Inflammatory macrophage treated with lipopolysaccharide for 4 hours (primary cell): ENCODE data around the gene FXYD6.
"Not testable (repeated sequence)": the region's sequence is repeated elsewhere in the genome, so short reads cannot be mapped to it uniquely, and the experiment has no call there.

Source experiments
- DNase-seq: peaks from one replicate; pipeline ENCODE4 v3.0.0-alpha.2; 2020

Gene FXYD6, protein sequence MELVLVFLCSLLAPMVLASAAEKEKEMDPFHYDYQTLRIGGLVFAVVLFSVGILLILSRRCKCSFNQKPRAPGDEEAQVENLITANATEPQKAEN

DNA sequence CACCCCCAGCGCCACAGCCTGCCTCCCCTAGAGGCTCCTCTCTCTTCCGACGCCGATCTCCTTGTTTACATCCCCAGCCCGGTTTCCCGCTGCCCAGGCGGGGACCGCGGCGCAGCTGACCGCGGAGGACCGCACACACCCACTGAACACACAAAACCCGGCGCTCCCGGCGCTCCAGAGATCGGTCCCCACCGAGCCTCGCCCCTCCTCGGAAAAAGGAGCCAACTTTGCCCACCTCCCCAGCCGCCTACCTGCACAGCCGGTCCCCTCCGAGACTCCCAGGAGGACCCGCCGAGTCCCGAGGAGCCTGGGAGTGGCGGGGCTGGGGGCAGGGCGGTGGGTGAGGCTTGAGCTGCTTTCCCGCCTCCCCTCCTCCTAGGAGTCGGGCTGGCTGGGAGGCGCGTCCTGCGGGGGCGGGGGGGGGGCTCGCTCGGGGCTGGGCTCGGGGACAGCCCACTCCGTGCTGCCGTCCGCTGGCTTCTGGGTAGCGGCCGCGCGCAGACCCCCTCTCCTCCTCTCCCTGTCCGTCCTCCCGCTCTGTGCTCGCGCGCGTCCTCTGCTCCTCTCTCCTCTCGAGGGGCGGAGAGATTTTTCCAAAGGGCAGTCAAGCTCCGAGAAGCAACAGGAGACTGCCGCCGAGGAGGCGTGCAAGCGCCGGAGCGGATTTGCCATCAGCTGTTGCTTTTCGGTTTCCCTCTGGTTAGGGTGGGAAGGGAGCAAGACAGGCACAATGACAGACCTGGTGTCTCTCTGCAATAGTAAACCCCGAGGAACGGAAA is at the start of gene FXYD6:
Gene FXYD6 (minus strand): TSS at position 318 of the 779 bp plus-strand sequence. CDS start 33,882 bp downstream, outside the sequence.
- DNase-seq, result peak; percentile 18

DNA sequence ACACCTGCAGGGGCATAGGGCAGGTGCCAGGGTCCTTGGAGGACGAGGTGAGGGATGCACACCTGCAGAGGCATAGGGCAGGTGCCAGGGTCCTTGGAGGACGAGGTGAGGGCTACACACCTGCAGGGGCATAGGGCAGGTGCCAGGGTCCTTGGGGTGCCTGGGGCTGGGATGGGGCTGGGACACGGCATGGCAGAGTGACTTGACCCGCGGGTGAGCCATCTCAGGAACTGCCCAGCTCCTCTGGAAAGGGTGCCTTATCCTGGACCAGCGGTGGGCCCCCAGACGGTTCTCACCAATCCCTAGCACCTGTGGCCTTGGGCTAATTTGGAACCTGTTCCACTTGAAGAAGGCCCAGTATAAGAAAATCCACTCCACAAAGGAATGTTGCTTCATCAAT is 49.7 kb upstream of the FXYD6 start:
- DNase-seq, result not testable (repeated sequence)

DNA sequence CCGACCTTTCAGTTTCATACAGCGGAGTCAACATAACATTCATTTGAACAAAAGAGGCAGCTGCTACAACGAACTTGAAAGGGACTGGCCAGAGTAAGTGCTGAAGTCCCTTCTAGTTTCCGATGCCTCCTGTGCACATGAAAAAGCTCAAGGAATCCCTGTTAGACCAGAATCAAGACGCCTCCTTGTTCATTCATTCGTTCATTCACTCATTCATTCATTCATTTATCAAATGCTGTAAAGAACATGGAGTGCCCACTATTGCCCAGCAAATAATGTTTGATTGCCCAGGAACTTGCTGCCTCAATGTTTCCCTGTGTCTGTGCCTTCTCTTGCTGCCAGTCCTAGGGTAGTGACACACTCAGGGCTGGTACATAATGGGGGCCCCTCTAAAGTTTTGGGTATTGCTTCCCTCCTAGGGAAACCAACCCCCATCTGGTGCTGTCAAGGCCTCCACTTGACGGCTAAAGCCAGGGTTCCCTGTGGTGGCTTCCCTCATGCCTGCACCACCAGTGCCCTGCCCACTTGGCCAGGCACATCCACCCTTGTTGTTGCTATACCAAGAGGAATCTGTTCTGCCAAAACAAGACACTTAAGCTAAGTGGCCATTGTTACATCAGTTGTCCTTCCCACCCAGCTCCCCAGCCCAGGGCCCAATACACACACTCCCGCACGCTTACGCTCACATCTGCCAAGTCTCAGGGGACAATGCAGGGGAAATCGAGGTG is 48.9 kb upstream of the FXYD6 start:
- no peak for DNase-seq

DNA sequence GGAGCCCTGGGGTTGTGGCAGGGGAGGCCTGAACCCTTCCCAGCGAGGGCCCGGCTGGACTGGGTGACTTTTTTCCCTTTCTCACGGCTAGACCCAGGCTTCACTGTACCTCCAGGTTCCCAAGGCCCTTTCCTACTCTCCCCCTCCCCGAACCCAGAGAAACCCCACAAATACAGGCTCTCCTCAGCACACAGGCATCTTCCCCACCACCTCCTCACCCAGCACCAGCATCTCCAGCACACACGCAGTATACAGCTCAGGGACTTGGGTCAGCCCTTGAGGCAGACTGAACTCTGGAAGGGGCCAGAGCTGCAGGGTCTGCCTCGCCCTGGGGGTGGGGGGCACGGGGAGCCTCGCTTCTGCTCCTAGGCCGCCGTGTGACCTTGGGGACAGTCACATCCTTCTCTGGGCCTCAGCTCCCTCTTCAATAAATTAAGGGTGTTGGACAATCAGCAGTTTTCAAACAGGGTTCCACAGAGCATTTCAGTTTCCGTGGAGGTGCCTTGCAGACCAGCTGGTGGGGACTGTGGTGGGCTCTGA is 48.2 kb upstream of the FXYD6 start:
- DNase-seq, result no peak

DNA sequence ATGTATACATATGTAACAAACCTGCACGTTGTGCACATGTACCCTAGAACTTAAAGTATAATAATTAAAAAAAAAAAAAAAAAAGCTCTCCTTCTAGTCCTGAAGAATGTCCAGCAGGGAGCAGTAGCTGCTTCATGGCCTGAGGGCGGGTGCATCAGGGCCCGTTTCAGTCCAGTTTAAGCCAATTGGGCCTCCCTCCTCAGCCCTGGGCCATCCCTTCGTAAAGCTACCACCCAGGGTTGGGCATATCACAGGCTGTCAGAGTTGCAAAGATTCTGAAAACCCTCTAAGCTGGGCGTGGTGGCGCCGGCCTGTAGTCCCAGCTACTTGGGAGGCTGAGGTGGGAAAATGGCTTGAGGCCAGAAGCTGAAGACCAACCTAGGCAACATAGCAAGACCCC is 47.3 kb upstream of the FXYD6 start:
- no peak for DNase-seq

DNA sequence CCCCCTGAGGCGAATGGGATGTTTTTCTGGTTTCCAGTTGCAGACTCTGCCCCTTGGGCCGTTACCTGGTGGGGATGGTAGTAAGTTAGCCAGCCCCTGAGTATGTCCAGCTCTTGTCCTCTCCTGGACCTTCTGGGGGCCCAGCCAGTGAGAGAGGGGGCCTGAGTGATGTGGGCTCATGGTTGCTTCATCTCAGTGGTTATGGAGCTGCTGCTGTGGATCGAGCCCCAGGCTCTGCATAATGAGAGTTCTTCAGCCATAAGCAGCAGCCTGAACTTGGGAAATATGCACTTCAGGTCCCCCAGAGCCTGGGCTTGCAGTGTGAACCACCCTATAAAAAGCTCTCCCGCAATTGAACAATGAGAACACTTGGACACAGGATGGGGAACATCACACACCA is 46.8 kb upstream of the FXYD6 start:
- no peak for DNase-seq

DNA sequence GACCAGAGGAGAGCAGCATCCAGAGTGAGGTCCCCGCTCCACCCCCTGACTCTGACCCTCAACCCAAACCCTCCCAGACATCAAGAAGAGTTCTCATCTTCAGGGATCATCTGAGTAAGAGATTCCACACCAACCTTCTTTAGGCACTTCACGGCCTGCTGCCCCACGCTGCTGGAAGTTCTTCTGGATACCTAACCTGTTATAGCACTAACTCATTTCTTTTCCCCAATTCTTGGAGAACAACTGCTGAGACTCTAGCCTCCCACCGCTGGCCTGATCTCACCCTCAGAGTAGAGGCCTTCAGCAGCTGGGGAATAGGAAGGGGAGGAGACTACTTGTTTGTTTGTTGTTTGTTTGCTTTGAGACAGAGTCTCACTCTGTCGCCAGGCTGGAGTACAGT is 45.4 kb upstream of the FXYD6 start:
- DNase-seq, result no peak

DNA sequence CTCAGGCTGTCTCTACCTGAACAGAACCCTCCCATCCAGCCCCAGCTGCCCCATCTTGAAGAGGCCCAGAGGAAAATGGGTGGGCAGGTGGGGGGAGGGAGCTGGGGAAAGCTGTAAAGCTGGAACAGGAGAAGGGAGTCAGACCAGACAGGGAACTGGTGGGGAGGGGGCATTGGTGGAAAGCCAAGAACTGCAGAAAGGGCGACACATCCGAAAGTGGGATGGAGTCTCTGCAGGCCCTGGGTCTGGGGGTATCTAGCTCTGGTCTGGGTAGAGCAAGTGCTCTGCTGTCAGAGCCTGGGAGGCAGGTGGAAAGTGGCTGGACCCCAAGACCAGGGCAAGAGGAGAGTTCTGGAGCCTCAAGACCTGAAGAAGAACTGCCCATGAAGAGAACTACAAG is 45.0 kb upstream of the FXYD6 start:
- DNase-seq, result no peak

DNA sequence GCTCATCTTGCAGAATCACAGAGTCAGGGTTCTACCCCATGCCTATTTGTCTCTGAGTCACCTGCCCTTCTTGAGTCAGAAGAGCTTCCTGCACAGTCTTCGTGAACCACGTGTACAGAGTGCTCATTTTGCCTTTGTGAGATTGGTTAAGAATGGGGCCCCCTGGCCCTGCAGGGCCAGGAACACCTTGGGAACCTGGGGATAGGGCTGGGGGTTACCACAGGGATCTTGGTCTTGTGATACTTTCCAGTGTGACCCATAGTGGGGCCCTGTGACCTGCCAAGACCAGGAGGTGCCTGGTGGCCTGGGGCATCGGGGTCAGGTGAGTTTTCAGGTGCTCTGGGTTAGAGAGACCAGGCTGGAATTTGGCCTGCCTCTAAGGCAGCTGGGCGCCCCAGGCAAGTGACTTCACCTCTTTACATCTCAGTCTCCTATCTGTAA is 43.3 kb upstream of the FXYD6 start:
- DNase-seq, result peak; percentile 72

DNA sequence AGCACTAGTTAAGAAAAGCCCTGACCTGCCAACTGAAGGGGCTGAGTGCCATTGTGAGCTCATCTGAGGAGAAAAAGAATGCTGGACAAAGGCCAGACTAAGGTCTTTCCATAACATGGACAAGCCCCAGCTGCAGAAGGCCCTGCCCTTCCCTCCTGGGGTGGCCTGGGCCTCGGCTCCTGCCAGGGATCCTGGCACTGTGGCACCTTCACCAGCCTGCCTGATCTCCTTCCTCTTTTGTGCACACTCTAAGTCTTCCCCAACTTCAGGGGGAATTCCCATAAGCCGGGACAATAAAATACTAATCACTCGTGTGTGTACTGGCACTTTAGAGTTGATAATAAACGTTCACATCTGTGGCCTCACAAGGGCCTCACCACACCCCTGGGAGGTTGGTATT is 42.9 kb upstream of the FXYD6 start:
- DNase-seq, result no peak

DNA sequence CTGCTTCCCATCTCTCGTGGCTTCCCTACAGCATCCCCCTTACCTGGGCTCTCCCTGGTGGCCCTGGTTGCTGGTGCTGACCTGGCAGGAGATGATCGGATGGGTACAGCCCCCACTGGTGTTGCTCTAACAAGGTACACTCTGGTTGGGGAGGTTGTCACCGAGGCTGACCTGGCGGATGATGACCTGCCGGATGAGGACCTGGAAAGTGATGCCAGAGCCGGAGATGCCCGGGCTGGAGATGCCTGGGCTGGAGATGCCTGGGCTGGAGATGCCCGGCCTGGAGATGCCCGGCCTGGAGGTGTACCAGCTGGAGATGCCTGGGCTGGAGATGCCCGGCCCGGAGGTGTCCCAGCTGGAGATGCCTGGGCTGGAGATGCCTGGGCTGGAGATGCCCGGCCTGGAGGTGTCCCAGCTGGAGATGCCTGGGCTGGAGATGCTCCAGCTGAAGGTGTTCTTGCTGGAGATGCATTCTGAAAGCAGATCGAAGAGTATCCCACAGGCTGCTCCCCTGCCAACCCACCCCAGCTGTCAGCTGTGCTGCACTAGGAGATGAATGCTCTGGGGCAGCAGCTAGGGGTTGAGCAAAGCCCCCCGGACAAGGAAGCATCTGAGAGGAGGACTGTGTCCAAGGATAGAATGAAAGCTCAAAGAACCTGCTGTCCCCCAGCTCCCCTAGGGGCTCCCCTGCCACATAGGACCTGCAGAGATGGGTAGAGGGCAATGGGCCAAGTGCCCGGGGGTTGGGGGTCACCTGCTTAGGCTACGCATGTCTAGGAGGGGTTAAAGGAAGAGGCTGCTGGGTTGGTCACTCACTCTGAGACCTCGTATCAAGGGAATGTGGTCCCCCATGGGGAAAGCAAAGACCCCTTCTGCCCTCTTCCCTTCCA is 42.2 kb upstream of the FXYD6 start:
- no peak for DNase-seq

DNA sequence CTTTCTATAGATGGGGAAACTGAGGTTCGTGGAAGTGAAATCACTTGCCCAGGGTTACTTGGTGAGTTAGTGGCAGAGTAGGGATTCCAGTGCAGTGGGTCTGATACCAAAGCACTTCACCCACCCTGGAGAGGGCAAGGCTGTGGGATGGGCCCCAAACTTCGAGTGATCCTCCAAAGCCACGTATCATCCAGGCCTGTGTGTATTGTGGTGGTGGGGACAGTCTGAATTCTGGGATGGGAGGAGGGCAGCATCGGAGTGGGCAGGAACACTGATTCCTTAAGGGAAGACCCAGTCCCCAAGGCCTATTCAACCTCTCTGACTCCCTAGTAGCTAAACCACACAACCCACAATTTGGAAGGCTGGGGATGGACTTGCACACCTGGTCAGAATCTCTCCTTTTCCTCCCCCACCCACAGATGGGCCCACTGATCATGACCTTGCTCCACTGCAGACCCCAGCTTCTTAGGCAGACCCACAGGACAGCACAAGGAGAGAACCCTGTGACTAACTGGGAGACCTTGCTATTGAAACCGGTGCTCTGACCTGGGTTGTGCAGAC is 41.2 kb upstream of the FXYD6 start:
- no peak for DNase-seq

DNA sequence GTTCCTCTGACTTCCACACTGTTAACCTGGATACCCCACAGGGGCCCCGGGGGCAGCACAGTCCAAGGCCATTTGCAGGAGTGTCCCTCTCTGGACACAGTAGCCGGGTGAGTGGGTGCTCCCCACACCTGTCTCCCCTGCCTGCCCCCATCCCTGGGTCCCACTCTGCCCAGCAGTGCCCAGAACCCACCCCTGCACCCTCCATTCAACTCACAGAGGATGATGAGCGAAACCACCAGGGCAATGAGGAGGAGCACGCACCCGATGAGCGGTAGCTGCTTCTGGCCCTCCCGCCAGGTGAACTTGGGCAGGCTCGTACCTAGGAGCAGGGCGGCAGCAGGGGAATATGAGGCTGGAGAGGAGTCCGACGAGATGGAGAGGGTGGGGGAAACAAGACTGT is 40.5 kb upstream of the FXYD6 start:
- no peak for DNase-seq

DNA sequence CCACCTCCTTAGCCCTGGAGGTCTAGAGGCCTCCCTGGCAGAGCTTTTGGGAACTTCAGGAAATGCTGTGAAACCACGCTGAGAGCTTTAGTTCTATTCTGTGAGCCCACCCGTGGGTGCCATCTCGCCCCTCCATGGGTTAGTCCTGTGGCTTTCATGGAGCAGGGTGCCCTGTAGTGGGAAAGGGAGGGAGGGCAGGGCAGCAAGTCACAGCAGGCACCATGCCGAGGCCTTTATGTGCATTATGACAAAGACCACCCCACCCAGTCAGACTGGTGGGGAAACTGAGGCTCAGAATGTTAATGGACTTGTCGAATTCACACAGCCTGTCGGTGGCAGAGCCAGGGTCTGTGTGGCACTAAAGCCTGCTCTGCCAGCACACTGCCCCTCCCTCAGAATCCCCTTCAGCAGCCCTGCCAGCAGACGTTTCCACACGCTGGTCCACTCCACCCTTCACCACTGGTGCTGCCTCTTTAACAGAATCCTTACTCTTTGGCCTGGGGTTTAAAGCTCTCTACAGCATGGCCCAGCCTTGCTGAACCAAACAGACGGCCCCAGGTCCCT is 39.3 kb upstream of the FXYD6 start:
- DNase-seq, result no peak

DNA sequence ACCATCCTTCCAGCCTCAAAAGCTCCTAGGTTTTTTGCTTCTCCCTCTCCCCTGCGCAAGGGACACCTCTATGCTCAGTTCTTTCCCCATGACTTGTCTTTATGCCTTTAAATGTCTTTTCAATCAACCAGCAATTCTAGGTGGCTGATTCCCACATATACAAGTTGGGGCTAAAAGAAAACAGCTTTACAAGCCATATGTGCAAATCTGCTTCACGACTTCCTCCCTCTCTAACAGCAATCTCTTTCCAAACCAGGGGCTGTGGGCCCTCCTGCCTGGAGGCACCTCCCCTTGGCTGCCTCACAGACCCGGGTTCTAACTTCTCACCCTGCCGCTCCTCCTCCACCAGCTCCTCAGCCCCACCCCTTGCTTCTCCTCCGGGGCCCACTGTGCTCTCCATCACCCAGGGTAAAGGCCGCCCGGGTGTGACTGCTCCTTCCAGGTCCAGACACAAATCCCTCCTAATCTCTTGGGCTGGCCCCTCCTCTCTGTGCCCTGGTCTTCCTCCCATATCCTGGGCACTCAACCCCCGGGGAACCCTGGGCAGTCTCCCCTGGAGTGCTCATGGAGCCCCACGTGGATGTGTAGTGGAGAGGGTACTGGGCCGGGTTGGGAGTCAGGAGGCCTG is 38.6 kb upstream of the FXYD6 start:
- DNase-seq, result no peak

DNA sequence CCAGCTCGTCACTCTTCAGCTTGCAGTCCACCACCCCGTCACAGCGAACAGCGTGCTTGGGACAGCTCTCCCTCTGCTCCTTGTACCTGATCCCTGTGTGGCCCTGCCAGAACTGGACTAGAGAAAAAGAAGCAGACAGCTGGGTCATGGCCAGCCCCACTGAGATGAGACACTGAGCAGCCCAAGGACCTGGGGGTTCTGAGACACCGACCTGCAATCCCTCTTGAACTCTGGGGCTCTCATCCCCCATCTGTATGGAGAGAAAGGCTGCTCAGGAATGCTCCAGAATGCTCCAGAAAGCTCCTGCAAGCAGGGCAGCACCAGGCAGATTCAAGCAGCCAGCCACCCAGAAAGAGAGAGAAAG is 37.9 kb upstream of the FXYD6 start:
- no peak for DNase-seq

DNA sequence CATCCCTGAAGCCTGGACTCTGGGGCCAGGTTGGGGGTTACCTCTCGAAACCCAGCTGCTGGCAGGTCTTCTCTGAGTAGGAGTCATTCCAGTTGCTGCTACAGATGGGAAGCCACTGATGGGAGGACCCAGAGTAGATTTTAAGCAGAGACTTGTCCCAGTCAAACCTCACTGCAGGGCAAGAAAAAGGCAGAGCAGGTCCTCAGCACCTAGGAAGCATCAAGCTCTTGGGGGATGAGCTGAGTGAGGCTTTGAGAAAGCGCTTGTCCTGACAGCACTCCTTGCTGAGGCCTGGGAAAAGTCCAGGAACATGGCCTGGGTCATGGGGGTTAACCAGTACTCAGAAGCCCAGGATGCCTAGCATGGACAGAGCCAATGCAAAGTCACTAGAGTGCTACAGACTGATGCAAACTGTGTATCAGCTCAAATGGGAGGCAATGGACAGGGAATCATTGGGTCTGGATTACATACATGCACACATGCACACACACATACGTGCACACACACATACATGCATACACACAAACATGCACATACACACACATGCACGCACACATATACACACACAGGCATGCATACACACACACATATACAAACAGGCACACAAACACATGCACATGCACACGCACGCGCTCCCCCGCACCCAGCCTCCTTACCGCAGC is 37.4 kb upstream of the FXYD6 start:
- no peak for DNase-seq

DNA sequence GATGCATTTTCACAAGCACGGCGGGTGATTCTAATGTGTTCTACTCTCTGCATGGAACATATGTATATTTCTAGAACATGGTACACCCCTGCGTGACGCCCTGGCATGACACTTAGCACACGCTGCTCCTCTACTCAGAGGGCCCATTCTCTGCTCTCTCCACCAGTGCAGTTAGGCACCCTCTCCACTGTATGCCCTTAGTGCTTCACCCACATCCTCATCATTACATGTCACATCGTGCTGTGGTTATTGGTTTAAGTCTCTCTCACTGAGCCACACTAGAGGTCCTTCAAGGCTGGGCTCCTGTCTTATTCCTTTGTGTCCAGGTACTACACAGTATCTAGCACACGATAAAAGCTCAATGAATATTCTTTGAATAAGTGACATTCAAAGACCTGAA is 36.0 kb upstream of the FXYD6 start:
- no peak for DNase-seq

DNA sequence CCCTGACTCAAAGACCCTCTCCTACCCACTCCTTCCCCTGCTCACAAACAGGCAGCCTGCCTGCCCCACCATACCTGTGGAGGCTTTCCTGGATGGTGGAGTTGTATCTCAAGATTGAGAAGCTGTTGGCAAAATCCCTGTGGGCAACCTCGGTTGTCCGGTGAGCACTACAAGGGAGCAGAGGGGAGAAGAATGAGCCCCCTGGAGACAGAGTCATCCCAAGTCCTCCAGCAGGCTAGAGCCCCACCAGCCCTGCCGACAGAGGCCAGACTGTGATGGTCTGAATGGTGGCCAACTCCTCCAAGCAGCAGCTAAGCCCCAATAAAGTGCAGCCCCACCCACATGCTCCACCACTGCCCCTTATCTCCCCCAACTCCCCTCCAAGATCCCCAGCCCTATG is 35.2 kb upstream of the FXYD6 start:
- DNase-seq, result no peak

DNA sequence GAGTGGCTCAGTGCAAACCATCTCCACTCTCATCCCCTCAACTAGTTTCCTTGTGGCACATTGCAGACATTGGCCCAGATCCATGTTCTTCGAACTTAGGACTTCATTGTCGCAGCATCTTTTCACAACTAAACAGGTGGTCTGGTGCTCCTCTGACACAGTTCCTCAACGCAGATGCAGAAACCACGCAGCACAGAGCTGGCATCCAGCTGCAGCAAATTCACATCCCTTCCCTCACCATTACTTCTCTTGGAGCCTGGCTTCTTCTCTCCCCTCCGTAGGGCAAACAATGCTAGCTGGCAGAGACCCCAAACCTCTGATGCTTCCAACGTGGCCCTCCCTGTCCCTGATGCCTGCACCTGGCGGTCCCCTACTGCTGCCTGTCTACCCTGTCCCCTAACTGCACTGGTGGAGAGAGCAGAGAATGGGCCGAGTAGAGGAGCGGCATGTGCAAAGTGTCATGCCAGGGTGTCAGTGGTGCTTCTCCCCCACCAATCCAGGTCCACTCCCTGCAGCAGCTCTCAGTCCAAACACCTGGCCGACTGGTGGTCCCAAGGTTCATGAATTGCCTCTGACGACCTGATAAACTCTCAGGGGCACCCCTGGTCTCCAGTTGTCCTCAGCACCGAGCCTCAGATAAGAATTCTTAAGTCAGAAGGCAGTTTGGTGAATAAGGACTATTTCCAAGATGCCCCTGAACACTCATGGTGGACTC is 34.6 kb upstream of the FXYD6 start:
- DNase-seq, result no peak

DNA sequence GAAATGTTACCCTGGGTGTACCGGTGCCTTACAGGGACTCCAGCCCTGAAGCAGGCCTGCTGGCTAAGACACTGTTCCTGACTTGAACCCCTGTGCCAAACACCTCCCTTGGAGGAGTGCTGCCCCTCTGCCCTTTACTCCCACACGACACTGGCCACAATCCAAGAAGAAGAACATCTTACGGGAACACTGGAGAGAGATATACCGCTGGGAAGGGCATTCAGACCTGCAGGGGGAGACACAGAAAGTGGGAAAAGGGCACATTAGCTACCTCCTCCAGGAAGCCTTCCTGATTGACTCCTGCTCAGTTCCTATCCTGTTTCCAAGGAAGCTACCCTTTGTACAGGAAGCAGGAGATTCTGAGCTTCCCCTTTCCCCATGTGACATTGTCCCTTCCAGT is 34.1 kb upstream of the FXYD6 start:
- DNase-seq, result no peak
